ENCODE data around the gene FFAR2.
A peak's percentile ranks its signal among the peaks of the same experiment; 100 is the strongest.
"Not testable (repeated sequence)": the region's sequence is repeated elsewhere in the genome, so short reads cannot be mapped to it uniquely, and the experiment has no call there.

The FFAR2 gene

GRCh38 chr19:35447606-35448469 lies at the start of gene FFAR2:
Gene FFAR2 (plus strand): TSS chr19:35448257. CDS start chr19:35449715, 1,458 bp downstream.
- DNase-seq (ENCODE audit: low spot score), result no peak

- no peak for DNase-seq (ENCODE audit: low spot score)
These were observed 49.5 kb upstream of the FFAR2 start for GRCh38 chr19:35398570-35398969.

GRCh38 chr19:35399231-35399630 lies 48.8 kb upstream of the FFAR2 start:
- no peak for DNase-seq (ENCODE audit: low spot score)

- DNase-seq (ENCODE audit: low spot score), result no peak
These were observed 47.9 kb upstream of the FFAR2 start for GRCh38 chr19:35399948-35400772.

- no peak for DNase-seq (ENCODE audit: low spot score)
These were observed 47.3 kb upstream of the FFAR2 start for GRCh38 chr19:35400773-35401100.

- DNase-seq (ENCODE audit: low spot score), result not testable (repeated sequence)
These were observed 46.6 kb upstream of the FFAR2 start for GRCh38 chr19:35401416-35401815.

- DNase-seq (ENCODE audit: low spot score), result no peak
These were observed 44.8 kb upstream of the FFAR2 start for GRCh38 chr19:35403116-35403760.

GRCh38 chr19:35404879-35405622 lies 43.0 kb upstream of the FFAR2 start:
- DNase-seq (ENCODE audit: low spot score), result peak; percentile 24

- DNase-seq (ENCODE audit: low spot score), result no peak
These were observed 40.4 kb upstream of the FFAR2 start for GRCh38 chr19:35407619-35408018.

GRCh38 chr19:35408284-35409171 lies 39.5 kb upstream of the FFAR2 start:
- DNase-seq (ENCODE audit: low spot score), result no peak

GRCh38 chr19:35409191-35409590 lies 38.9 kb upstream of the FFAR2 start:
- no peak for DNase-seq (ENCODE audit: low spot score)

- DNase-seq (ENCODE audit: low spot score), result no peak
These were observed 37.6 kb upstream of the FFAR2 start for GRCh38 chr19:35410487-35410886.

- no peak for DNase-seq (ENCODE audit: low spot score)
These were observed 33.6 kb upstream of the FFAR2 start for GRCh38 chr19:35414442-35414841.

GRCh38 chr19:35416331-35416730 lies 31.7 kb upstream of the FFAR2 start:
- no peak for DNase-seq (ENCODE audit: low spot score)

GRCh38 chr19:35417278-35417677 lies 30.8 kb upstream of the FFAR2 start:
- DNase-seq (ENCODE audit: low spot score), result no peak

GRCh38 chr19:35417713-35418534 lies 30.1 kb upstream of the FFAR2 start:
- no peak for DNase-seq (ENCODE audit: low spot score)

GRCh38 chr19:35419046-35419445 lies 29.0 kb upstream of the FFAR2 start:
- DNase-seq (ENCODE audit: low spot score), result no peak

GRCh38 chr19:35419805-35420204 lies 28.3 kb upstream of the FFAR2 start:
- DNase-seq (ENCODE audit: low spot score), result no peak

- no peak for DNase-seq (ENCODE audit: low spot score)
These were observed 26.7 kb upstream of the FFAR2 start for GRCh38 chr19:35421362-35421761.

GRCh38 chr19:35423406-35423805 lies 24.7 kb upstream of the FFAR2 start:
- DNase-seq (ENCODE audit: low spot score), result not testable (repeated sequence)
